Neural progenitor cell (in vitro differentiated cells): ENCODE data around the gene CREB3L2.

ENCODE experiments used
- CTCF ChIP-seq: fragments of 200-600 bp; sonication (generic); IDR thresholded peaks from 2 replicates; pipeline ENCODE4 v1.5.1; 2017; ENCODE audit warnings: antibody characterized with exemption, mild to moderate bottlenecking
- EZH2 ChIP-seq: fragments of 200-600 bp; sonication (generic); IDR thresholded peaks from 2 replicates; pipeline ENCODE4 v1.6.1; 2017; ENCODE audit warnings: antibody characterized with exemption, mild to moderate bottlenecking, moderate library complexity

- TF ChIP-seq CTCF (no peak), EZH2 (no peak)
Observed at GRCh38 chr7:138047907-138048306, 46.0 kb upstream of the CREB3L2 start.
